Measurements from ENCODE around the gene PYDC1.

DNA sequence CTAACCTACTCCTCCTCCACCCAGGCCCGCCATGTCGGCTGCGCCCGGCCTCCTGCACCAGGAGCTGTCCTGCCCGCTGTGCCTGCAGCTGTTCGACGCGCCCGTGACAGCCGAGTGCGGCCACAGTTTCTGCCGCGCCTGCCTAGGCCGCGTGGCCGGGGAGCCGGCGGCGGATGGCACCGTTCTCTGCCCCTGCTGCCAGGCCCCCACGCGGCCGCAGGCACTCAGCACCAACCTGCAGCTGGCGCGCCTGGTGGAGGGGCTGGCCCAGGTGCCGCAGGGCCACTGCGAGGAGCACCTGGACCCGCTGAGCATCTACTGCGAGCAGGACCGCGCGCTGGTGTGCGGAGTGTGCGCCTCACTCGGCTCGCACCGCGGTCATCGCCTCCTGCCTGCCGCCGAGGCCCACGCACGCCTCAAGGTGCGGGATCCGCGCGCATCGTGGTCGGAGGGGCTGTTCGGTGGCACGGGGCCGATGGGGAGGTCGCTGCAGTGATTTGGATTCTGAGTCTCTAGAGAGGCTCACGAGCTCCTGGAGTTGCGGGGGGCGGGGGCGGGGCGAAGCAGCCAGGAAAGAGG is 2.1 kb downstream of the PYDC1 start:
- TF ChIP-seq TAF1 (IDR thresholded peaks at IDR 0.05; ENCODE audit: low read depth, low read length) (no peak), POLR2AphosphoS5 (IDR thresholded peaks at IDR 0.05; ENCODE audit: low read depth, low read length) (no peak), POLR2A (IDR thresholded peaks at IDR 0.05; ENCODE audit: control extremely low read depth in 1 of 2, low read depth in 2 of 2, low read length in 2 of 2) (no peak), EP300 (IDR thresholded peaks at IDR 0.05; ENCODE audit: borderline replicate concordance in 1 of 2, low read depth in 2 of 2, low read length in 2 of 2) (no peak), KDM5A (IDR thresholded peaks at IDR 0.05; ENCODE audit: low read length) (no peak), NRF1 (IDR thresholded peaks at IDR 0.05; ENCODE audit: low read depth, low read length) (no peak), SUZ12 (IDR thresholded peaks at IDR 0.05; ENCODE audit: low read length) (no peak), SIN3A (conservative IDR thresholded peaks at IDR 0.05 in 1 of 2, IDR thresholded peaks at IDR 0.05 in 1 of 2; ENCODE audit: low read depth in 1 of 2, low read length in 2 of 2) (no peak), TAF7 (optimal IDR thresholded peaks at IDR 0.05; ENCODE audit: borderline replicate concordance, low read depth, low read length) (no peak), GTF2F1 (IDR thresholded peaks at IDR 0.05; ENCODE audit: borderline replicate concordance, low read depth, low read length) (no peak), HDAC2 (IDR thresholded peaks at IDR 0.05; ENCODE audit: borderline replicate concordance in 1 of 2, low read depth in 2 of 2, low read length in 2 of 2) (peak in 1 of 2 experiments; percentile 71; a peak in 2 of 4 replicates)
- TF ChIP-seq, protein P1, sequence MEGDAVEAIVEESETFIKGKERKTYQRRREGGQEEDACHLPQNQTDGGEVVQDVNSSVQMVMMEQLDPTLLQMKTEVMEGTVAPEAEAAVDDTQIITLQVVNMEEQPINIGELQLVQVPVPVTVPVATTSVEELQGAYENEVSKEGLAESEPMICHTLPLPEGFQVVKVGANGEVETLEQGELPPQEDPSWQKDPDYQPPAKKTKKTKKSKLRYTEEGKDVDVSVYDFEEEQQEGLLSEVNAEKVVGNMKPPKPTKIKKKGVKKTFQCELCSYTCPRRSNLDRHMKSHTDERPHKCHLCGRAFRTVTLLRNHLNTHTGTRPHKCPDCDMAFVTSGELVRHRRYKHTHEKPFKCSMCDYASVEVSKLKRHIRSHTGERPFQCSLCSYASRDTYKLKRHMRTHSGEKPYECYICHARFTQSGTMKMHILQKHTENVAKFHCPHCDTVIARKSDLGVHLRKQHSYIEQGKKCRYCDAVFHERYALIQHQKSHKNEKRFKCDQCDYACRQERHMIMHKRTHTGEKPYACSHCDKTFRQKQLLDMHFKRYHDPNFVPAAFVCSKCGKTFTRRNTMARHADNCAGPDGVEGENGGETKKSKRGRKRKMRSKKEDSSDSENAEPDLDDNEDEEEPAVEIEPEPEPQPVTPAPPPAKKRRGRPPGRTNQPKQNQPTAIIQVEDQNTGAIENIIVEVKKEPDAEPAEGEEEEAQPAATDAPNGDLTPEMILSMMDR (IDR thresholded peaks at IDR 0.05; ENCODE audit: control extremely low read depth in 1 of 3, insufficient read depth in 1 of 3, low read depth in 1 of 3, low read length in 3 of 3): no peak

Measured in H1 (cell line).